OCI-LY3 (cell line): ENCODE data around the gene FOXE3.

Experiments used
- CTCF ChIP-seq: fragments of 200-600, 300-600 bp; sonication (generic); IDR thresholded peaks from 2 replicates; pipeline ENCODE4 v1.5.1; 2014; ENCODE audit warnings: antibody characterized with exemption, low read length, low read depth
- EZH2phosphoT487 ChIP-seq: fragments of 200-600 bp; shearing (Covaris generic); IDR thresholded peaks from 2 replicates; pipeline ENCODE4 v1.6.1; 2018; ENCODE audit warnings: antibody characterized with exemption, mixed run types, low read depth

GRCh38 chr1:47409311-47410067, 6.6 kb upstream of the FOXE3 start:
- TF ChIP-seq CTCF (no peak), EZH2phosphoT487 (no peak)
